ENCODE measurements around the gene DXO.
"Not testable (repeated sequence)": the region's sequence is repeated elsewhere in the genome, so short reads cannot be mapped to it uniquely, and the experiment has no call there.

DXO gene

GRCh38 chr6:31980195-31980876 lies 8.4 kb upstream of the DXO start:
- in situ Hi-C loops (cut with MboI; ENCODE audit: low sequenced_read_pairs) = not testable (repeated sequence)

DNA sequence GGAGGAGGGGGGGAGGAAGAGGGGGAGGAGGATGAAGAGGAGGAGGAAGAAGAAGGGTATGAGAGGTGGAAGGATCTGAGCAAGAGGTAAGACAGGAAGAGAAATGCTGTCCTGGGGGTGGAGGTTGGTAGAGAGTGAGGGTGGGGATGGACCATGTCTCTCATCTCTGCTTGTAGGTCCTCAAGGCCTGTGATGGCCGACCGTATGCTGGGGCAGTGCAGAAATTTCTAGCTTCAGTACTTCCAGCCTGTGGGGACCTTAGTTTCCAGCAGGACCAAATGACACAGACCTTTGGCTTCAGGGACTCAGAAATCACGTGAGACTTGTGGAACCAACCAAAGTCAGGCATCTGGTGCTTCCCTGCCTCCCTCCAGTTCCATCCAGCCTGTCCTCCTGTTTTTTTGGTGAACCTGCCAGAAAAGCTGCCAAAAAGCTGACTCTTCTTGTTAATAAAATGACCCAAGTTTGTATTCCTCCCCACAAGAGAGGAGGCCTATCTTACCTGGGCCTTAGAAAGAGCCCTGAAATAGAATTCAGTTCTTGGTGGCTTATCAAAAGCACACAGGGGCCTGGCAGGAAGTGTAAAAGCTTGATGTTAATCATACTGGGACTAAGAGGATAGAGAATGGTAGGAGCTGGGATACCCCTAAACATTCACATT lies 7.4 kb upstream of the DXO start:
- in situ Hi-C loops (cut with MboI; ENCODE audit: low sequenced_read_pairs) = no loop called here

GRCh38 chr6:31978831-31979230 lies 6.9 kb upstream of the DXO start:
- in situ Hi-C loops (cut with MboI; ENCODE audit: low sequenced_read_pairs) = no loop called here

GRCh38 chr6:31977816-31978431 lies 6.0 kb upstream of the DXO start:
- in situ Hi-C loops (cut with MboI; ENCODE audit: low sequenced_read_pairs) = no loop called here

- in situ Hi-C loops (cut with MboI; ENCODE audit: low sequenced_read_pairs) = not testable (repeated sequence)
Measured at GRCh38 chr6:31976065-31976464, 4.1 kb upstream of the DXO start.

DNA sequence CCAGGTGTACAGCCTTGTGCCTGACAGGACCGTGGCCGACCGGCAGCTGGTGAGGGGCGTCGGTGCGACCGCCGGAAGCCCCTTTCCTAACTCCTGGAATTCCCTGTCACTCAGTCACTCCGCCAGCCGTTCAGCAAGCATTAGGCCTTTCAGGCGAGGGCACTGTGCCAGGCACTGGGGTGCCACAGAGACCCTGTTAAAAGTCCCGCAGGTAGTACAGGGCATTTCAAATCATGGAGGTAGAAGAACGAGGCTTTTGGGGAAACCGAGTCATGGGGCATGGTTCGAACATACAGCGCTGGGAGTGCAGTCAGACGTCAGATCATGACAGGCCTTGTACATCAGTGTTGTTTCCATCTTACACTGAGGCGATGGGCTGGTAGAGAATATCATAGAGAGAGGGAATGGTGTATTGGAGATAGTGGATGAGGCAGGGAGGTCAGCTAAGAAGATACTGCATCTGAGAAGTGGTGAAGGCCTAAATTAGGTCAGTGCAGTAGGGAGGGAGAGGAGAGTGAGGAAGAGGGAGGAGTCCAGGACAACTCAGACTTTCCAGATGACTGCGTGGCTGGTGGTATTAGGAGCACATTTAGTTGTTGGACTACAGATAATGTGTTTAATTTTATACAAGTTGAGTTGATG lies 892 bp upstream of the DXO start:
- in situ Hi-C loops (cut with MboI; ENCODE audit: low sequenced_read_pairs) = loop anchor here (25.0 kb wide), 1 partner anchor 311 kb away; the partner anchor contains the start of genes APOM, BAG6, C6orf47 and CSNK2B

- in situ Hi-C loops (cut with MboI; ENCODE audit: low sequenced_read_pairs) = loop anchor here (25.0 kb wide), 1 partner anchor 309 kb away; the partner anchor contains the start of genes APOM, BAG6, C6orf47 and CSNK2B
Measured at GRCh38 chr6:31971279-31971992, 502 bp downstream of the DXO start.

DNA sequence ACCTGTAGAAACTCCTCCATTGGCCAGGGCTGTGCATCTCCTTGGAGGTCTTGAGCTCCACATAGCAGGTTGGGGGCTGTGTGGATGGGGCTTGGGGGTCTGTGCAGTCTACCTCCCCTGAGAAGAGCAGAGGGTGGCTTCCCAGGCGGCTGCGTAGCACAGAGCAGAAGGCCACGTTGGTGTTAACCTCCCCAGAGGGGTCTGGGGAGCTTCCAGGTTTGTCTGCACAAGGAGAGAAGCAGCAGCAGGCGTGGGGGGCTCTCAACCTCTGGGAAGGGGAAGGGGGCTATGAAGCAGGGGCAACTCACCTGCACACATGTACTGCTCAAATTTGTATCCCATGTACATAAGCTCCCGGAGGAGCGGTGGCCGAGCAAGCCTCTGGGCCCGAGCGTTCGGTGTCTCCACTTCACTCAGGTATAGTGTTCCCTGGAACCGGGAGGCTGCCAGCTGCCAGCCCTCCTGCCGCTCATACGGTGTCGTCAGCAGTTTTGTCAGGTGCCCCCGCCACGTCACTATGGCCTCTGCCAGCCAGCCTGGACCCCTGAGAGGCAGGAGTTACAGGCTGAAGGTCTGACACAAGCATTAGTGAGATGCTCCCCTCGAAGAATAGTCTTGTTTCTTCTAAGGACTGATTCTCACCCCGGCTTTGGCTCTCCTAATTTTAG lies 1.2 kb downstream of the DXO start:
- in situ Hi-C loops (cut with MboI; ENCODE audit: low sequenced_read_pairs) = loop anchor here (25.0 kb wide), 1 partner anchor 308 kb away; the partner anchor contains the start of genes APOM, BAG6, C6orf47 and CSNK2B

DNA sequence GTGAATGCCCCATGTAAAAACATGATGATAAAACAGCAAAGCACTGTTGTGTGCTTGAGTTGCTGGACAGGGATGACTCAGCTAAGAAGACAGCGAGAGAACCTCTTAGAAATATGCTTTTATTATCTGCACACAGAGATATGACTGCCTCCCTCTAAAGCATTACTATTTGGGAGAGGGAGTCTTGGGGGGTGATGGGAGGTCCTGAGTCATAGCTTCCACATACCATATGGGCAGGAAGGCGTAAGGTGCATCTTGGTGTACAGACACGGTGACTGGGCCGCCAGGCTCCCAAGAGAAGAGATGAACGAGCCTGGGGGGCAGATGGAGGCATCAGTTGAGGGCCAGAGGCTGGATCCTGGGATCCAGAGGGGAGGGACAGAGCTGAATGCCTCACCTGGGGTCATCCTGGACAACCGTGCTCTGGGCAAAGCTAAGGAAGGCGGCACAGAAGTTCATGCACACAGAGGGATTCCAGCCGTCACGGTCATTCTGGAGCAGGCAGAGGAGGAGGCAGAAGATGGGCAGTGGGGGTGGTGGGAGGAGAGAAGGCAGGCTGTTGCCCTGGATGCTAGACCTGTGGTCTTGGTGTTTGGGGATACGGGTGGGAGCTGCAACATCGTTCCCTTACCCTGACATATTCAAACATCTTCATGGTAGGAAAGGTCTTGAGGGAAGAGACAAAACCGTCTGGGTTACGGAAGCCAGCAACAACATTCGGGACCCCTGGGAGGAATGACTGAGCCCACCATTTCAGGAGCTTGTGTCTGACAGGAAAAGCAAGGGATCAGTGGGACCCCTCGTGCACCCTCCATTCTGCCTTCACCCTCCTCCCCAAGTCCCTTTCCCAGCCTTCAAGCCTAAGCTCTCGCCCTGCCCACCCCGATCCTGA lies 2.0 kb downstream of the DXO start:
- in situ Hi-C loops (cut with MboI; ENCODE audit: low sequenced_read_pairs) = loop anchor here (25.0 kb wide), 1 partner anchor 308 kb away; the partner anchor contains the start of genes APOM, BAG6, C6orf47 and CSNK2B

DNA sequence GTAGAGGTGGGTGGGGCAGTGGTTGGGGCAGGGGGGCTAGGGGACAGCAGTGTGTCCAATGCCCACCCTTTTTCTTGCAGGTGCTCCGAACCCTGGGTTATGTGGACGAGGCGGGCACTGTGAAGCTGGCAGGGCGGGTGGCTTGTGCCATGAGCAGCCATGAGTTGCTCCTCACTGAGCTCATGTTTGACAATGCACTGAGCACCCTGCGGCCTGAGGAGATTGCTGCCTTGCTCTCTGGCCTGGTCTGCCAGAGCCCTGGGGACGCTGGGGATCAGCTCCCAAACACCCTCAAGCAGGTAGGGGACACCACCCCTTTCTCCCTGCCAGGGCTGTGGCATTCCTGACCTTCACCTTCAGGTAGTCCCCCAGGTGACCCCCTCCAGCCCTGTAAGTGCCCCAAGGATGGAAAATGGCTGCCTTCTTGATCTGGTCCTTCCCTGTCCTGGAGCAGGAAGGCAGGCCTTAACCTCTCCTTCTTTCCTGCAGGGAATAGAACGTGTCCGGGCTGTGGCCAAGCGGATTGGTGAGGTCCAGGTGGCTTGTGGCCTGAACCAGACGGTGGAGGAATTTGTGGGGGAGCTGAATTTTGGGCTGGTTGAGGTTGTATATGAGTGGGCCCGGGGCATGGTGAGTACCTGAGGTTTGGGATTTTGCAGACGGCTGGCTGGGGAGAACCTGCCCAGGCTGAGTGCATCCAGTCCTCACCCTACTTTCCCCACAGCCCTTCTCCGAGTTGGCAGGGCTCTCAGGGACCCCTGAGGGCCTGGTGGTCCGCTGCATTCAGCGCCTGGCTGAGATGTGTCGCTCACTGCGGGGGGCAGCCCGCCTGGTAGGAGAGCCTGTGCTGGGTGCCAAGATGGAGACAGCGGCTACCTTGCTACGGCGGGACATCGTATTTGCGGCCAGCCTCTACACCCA lies 2.9 kb downstream of the DXO start:
- in situ Hi-C loops (cut with MboI; ENCODE audit: low sequenced_read_pairs) = loop anchor here (25.0 kb wide), 1 partner anchor 307 kb away; the partner anchor contains the start of genes APOM, BAG6, C6orf47 and CSNK2B

GRCh38 chr6:31968326-31968725 lies 3.6 kb downstream of the DXO start:
- in situ Hi-C loops (cut with MboI; ENCODE audit: low sequenced_read_pairs) = loop anchor here (25.0 kb wide), 1 partner anchor 306 kb away; the partner anchor contains the start of genes APOM, BAG6, C6orf47 and CSNK2B

- in situ Hi-C loops (cut with MboI; ENCODE audit: low sequenced_read_pairs) = loop anchor here (25.0 kb wide), 1 partner anchor 306 kb away; the partner anchor contains the start of genes APOM, BAG6, C6orf47 and CSNK2B
Measured at GRCh38 chr6:31967926-31968320, 4.0 kb downstream of the DXO start.

GRCh38 chr6:31966997-31967925 lies 4.7 kb downstream of the DXO start:
- in situ Hi-C loops (cut with MboI; ENCODE audit: low sequenced_read_pairs) = loop anchor here (25.0 kb wide), 1 partner anchor 305 kb away; the partner anchor contains the start of genes APOM, BAG6, C6orf47 and CSNK2B

DNA sequence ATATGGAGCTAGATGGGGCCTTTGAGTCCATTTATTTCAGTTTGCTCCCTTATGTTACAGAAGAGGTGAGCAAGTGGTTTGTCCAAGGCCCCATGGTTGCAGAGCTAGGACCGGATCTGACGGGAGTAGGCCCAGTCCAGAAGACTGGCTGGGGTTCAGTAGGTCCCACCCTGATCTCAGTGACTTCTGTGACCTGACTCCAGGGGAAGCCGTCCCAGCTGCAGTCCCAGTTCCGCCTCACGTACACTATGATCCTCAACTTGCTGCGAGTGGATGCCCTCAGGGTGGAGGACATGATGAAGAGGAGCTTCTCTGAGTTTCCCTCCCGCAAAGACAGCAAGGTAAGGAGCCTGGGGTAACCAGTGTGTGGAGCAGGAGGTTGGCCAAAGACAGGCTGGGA lies 5.4 kb downstream of the DXO start:
- in situ Hi-C loops (cut with MboI; ENCODE audit: low sequenced_read_pairs) = loop anchor here (25.0 kb wide), 1 partner anchor 304 kb away; the partner anchor contains the start of genes APOM, BAG6, C6orf47 and CSNK2B

DNA sequence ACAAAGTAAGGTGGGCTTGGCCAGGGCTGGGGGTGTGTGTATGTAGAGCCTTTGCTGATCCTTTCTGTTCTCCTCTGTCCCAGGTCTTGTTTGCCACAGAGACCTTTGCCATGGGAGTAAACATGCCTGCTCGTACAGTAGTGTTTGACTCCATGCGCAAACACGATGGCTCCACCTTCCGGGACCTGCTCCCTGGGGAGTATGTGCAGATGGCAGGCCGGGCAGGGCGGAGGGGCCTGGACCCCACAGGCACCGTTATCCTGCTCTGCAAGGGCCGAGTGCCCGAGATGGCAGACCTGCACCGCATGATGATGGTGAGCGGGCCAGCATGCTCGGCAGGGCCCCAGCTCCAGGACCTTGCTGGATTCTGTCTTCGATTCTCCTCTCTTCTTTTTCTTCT lies 6.2 kb downstream of the DXO start:
- in situ Hi-C loops (cut with MboI; ENCODE audit: low sequenced_read_pairs) = loop anchor here (25.0 kb wide), 1 partner anchor 303 kb away; the partner anchor contains the start of genes APOM, BAG6, C6orf47 and CSNK2B

DNA sequence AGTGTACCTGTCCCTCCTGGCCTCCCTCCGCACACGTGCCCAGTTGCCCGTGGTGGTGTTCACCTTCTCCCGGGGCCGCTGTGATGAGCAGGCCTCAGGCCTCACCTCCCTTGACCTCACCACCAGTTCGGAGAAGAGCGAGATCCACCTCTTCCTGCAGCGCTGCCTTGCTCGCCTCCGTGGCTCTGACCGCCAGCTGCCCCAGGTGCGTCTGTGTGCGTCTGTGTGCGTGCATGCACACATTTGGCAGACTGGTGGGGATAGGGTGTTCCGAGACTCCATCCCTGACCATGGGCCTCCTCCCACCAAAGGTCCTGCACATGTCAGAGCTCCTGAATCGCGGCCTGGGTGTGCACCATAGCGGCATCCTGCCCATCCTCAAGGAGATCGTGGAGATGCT lies 8.0 kb downstream of the DXO start:
- in situ Hi-C loops (cut with MboI; ENCODE audit: low sequenced_read_pairs) = loop anchor here (25.0 kb wide), 1 partner anchor 302 kb away; the partner anchor contains the start of genes APOM, BAG6, C6orf47 and CSNK2B

Data from HL-60/S4 treated with phorbol 12-myristate 13-acetate at 8.2 ng/mL for 4 days and 3 days (cell line).